Panc1 (cell line): ENCODE results near the gene TRIM60.
"Not testable (repeated sequence)": the region's sequence is repeated elsewhere in the genome, so short reads cannot be mapped to it uniquely, and the experiment has no call there.

Experiments
- POLR2AphosphoS5 ChIP-seq: IDR thresholded peaks from 2 replicates; pipeline ENCODE4 v1.6.1; 2012; ENCODE audit warnings: mild to moderate bottlenecking, low read depth, low read length, moderate library complexity
- SIN3A ChIP-seq: IDR thresholded peaks from 2 replicates; pipeline ENCODE4 v1.6.1; 2012; ENCODE audit warnings: low read depth, mild to moderate bottlenecking, low read length, moderate library complexity, borderline replicate concordance; ENCODE audit not compliant: insufficient read depth
- TCF7L2 ChIP-seq: IDR thresholded peaks from 2 replicates; pipeline ENCODE4 v1.6.1; 2011; ENCODE audit warnings: mild to moderate bottlenecking, low read depth, low read length, inconsistent platforms
- TF ChIP-seq, protein P1 (sequence below), 2 experiments: IDR thresholded peaks; 2 replicates each; pipeline ENCODE4 v1.6.1; 2011 to 2012; ENCODE audit warnings: low read depth in 2 of 2, control low read depth in 1 of 2, low read length in 1 of 2, mild to moderate bottlenecking in 1 of 2, moderate library complexity in 1 of 2; ENCODE audit not compliant: insufficient read depth in 1 of 2
- TF ChIP-seq, protein P2 (sequence below): fragments of 450-650 bp; IDR thresholded peaks from 2 replicates; pipeline ENCODE4 v1.5.1; 2017; ENCODE audit warnings: mild to moderate bottlenecking

DNA sequence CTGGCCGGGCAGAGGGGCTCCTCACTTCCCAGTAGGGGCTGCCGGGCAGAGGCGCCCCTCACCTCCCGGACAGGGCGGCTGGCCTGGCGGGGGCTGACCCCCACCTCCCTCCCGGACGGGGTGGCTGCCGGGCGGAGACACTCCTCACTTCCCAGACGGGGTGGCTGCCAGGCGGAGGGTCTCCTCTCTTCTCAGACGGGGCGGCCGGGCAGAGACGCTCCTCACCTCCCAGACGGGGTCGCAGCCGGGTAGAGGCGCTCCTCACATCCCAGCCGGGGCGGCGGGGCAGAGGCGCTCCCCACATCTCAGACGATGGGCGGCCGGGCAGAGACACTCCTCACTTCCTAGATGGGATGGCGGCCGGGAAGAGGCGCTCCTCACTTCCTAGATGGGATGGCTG lies 11.8 kb upstream of the TRIM60 start:
- TF ChIP-seq POLR2AphosphoS5, TCF7L2, SIN3A: not testable (repeated sequence)
- TF ChIP-seq, protein P1, sequence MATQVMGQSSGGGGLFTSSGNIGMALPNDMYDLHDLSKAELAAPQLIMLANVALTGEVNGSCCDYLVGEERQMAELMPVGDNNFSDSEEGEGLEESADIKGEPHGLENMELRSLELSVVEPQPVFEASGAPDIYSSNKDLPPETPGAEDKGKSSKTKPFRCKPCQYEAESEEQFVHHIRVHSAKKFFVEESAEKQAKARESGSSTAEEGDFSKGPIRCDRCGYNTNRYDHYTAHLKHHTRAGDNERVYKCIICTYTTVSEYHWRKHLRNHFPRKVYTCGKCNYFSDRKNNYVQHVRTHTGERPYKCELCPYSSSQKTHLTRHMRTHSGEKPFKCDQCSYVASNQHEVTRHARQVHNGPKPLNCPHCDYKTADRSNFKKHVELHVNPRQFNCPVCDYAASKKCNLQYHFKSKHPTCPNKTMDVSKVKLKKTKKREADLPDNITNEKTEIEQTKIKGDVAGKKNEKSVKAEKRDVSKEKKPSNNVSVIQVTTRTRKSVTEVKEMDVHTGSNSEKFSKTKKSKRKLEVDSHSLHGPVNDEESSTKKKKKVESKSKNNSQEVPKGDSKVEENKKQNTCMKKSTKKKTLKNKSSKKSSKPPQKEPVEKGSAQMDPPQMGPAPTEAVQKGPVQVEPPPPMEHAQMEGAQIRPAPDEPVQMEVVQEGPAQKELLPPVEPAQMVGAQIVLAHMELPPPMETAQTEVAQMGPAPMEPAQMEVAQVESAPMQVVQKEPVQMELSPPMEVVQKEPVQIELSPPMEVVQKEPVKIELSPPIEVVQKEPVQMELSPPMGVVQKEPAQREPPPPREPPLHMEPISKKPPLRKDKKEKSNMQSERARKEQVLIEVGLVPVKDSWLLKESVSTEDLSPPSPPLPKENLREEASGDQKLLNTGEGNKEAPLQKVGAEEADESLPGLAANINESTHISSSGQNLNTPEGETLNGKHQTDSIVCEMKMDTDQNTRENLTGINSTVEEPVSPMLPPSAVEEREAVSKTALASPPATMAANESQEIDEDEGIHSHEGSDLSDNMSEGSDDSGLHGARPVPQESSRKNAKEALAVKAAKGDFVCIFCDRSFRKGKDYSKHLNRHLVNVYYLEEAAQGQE (IDR thresholded peaks at IDR 0.05; ENCODE audit: insufficient read depth in 1 of 2, low read depth in 2 of 2, low read length in 1 of 2) = not testable (repeated sequence)
- TF ChIP-seq, protein P2, sequence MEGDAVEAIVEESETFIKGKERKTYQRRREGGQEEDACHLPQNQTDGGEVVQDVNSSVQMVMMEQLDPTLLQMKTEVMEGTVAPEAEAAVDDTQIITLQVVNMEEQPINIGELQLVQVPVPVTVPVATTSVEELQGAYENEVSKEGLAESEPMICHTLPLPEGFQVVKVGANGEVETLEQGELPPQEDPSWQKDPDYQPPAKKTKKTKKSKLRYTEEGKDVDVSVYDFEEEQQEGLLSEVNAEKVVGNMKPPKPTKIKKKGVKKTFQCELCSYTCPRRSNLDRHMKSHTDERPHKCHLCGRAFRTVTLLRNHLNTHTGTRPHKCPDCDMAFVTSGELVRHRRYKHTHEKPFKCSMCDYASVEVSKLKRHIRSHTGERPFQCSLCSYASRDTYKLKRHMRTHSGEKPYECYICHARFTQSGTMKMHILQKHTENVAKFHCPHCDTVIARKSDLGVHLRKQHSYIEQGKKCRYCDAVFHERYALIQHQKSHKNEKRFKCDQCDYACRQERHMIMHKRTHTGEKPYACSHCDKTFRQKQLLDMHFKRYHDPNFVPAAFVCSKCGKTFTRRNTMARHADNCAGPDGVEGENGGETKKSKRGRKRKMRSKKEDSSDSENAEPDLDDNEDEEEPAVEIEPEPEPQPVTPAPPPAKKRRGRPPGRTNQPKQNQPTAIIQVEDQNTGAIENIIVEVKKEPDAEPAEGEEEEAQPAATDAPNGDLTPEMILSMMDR = not testable (repeated sequence)
